ENCODE data around the gene PFDN1.

GRCh38 chr5:140284013-140284412 lies 18.9 kb downstream of the PFDN1 start:
- TF ChIP-seq, protein P1, sequence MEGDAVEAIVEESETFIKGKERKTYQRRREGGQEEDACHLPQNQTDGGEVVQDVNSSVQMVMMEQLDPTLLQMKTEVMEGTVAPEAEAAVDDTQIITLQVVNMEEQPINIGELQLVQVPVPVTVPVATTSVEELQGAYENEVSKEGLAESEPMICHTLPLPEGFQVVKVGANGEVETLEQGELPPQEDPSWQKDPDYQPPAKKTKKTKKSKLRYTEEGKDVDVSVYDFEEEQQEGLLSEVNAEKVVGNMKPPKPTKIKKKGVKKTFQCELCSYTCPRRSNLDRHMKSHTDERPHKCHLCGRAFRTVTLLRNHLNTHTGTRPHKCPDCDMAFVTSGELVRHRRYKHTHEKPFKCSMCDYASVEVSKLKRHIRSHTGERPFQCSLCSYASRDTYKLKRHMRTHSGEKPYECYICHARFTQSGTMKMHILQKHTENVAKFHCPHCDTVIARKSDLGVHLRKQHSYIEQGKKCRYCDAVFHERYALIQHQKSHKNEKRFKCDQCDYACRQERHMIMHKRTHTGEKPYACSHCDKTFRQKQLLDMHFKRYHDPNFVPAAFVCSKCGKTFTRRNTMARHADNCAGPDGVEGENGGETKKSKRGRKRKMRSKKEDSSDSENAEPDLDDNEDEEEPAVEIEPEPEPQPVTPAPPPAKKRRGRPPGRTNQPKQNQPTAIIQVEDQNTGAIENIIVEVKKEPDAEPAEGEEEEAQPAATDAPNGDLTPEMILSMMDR (IDR thresholded peaks at IDR 0.05; ENCODE audit: insufficient read depth, low read length), result no peak
- TF ChIP-seq POLR2AphosphoS5 (IDR thresholded peaks at IDR 0.05; ENCODE audit: low read depth) (no peak), GABPA (IDR thresholded peaks at IDR 0.05; ENCODE audit: low read depth) (no peak), SPI1 (IDR thresholded peaks at IDR 0.05; ENCODE audit: borderline replicate concordance, low read depth) (no peak)
- TF ChIP-seq, protein P2, sequence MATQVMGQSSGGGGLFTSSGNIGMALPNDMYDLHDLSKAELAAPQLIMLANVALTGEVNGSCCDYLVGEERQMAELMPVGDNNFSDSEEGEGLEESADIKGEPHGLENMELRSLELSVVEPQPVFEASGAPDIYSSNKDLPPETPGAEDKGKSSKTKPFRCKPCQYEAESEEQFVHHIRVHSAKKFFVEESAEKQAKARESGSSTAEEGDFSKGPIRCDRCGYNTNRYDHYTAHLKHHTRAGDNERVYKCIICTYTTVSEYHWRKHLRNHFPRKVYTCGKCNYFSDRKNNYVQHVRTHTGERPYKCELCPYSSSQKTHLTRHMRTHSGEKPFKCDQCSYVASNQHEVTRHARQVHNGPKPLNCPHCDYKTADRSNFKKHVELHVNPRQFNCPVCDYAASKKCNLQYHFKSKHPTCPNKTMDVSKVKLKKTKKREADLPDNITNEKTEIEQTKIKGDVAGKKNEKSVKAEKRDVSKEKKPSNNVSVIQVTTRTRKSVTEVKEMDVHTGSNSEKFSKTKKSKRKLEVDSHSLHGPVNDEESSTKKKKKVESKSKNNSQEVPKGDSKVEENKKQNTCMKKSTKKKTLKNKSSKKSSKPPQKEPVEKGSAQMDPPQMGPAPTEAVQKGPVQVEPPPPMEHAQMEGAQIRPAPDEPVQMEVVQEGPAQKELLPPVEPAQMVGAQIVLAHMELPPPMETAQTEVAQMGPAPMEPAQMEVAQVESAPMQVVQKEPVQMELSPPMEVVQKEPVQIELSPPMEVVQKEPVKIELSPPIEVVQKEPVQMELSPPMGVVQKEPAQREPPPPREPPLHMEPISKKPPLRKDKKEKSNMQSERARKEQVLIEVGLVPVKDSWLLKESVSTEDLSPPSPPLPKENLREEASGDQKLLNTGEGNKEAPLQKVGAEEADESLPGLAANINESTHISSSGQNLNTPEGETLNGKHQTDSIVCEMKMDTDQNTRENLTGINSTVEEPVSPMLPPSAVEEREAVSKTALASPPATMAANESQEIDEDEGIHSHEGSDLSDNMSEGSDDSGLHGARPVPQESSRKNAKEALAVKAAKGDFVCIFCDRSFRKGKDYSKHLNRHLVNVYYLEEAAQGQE (IDR thresholded peaks at IDR 0.05; ENCODE audit: insufficient replicate concordance, low read depth), result no peak

All from HL-60 (cell line).